Activated T-helper 17 cell treated with anti-CD3 and anti-CD28 coated beads, Interleukin-2, amount 50 U/mL, for 72 hours (primary cell): Measurements from ENCODE around the gene TNPO3. TPM values are rescaled to one million over a fixed set of nuclear protein-coding genes. Genes with fewer than 3 reads are reported as not detected.

Experiments used
- ATAC-seq: fragments of 150-1000 bp; cut with Tn5 transposase; replicated peaks from 2 replicates; pipeline ENCODE4 v1.10.0; 2021; ENCODE audit warnings: mild to moderate bottlenecking, moderate library complexity
- H3K27ac Mint-ChIP-seq: one replicate; pipeline ENCODE4 v1.8.0; 2022; ENCODE audit warnings: mixed read lengths
- H3K27me3 Mint-ChIP-seq: one replicate; pipeline ENCODE4 v1.8.0; 2022; ENCODE audit warnings: mixed read lengths
- H3K36me3 Mint-ChIP-seq: one replicate; pipeline ENCODE4 v1.8.0; 2022; ENCODE audit warnings: low read depth, mild to moderate bottlenecking, mixed read lengths
- H3K4me1 Mint-ChIP-seq: one replicate; pipeline ENCODE4 v1.8.0; 2022; ENCODE audit warnings: mixed read lengths
- H3K4me3 Mint-ChIP-seq: one replicate; pipeline ENCODE4 v1.8.0; 2022; ENCODE audit warnings: mild to moderate bottlenecking, mixed read lengths
- H3K9me3 Mint-ChIP-seq: one replicate; pipeline ENCODE4 v1.8.0; 2022; ENCODE audit warnings: mixed read lengths
- total RNA-seq, 2 donors: library from RNA; stranded (reverse); gene quantifications; one replicate each; pipeline ENCODE4 v1.2.3, GENCODE V29; 2022

Gene TNPO3
- total RNA-seq, 2 donors from 2014 or later, result 45.8 to 62.6 TPM

DNA sequence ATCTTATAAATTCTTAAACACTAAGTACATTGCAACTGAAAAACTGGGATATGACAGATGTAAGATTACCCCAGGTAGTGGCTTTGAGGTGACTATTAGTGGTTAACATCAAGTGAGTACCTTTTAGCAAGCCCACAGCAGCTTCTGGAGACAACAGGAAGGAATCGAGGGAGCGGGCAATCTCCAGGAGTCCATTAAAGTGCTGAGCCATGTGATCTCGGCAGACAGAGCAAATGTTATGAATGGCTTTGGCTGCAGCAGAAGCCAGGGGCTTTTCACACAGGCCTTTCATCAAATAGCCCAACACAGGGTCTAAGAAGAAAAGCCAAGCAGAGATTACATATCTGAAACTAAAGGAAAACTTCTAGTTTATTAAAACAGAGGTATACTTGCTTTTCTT, 68.3 kb downstream of the TNPO3 start:
- H3K27me3 Mint-ChIP-seq, result no peaks in the 10 kb centered on the region
- H3K4me3 Mint-ChIP-seq, result no peak overlapping the region
- H3K27ac Mint-ChIP-seq, result peak overlapping the region; percentile 28
- no peaks in the 10 kb centered on the region for H3K9me3 Mint-ChIP-seq
- ATAC-seq, result no peak
- H3K36me3 Mint-ChIP-seq, result peaks cover 95% of the 10 kb centered on the region
- no peaks in the 10 kb centered on the region for H3K4me1 Mint-ChIP-seq

- ATAC-seq, result no peak
- Mint-ChIP-seq H3K4me3 (no peak overlapping the region), H3K36me3 (peaks cover 95% of the 10 kb centered on the region), H3K27me3 (no peaks in the 10 kb centered on the region), H3K27ac (no peak overlapping the region), H3K9me3 (no peaks in the 10 kb centered on the region), H3K4me1 (no peaks in the 10 kb centered on the region)
Measured at GRCh38 chr7:128985660-128986059, 69.3 kb downstream of the TNPO3 start.

GRCh38 chr7:128982105-128982504, 72.8 kb downstream of the TNPO3 start:
- Mint-ChIP-seq H3K4me1 (no peaks in the 10 kb centered on the region), H3K9me3 (no peaks in the 10 kb centered on the region), H3K27me3 (no peaks in the 10 kb centered on the region), H3K27ac (no peak overlapping the region), H3K36me3 (peaks cover 98% of the 10 kb centered on the region), H3K4me3 (no peak overlapping the region)
- no peak for ATAC-seq

GRCh38 chr7:128974241-128974934, 80.5 kb downstream of the TNPO3 start:
- no peaks in the 10 kb centered on the region for H3K27me3 Mint-ChIP-seq
- H3K4me3 Mint-ChIP-seq, result no peak overlapping the region
- ATAC-seq, result no peak
- H3K9me3 Mint-ChIP-seq, result no peaks in the 10 kb centered on the region
- H3K27ac Mint-ChIP-seq, result no peak overlapping the region
- peaks cover 100% of the 10 kb centered on the region for H3K36me3 Mint-ChIP-seq
- no peaks in the 10 kb centered on the region for H3K4me1 Mint-ChIP-seq

- H3K4me3 Mint-ChIP-seq, result no peak overlapping the region
- peaks cover 12% of the 10 kb centered on the region for H3K4me1 Mint-ChIP-seq
Measured at GRCh38 chr7:128968624-128969023, 86.3 kb downstream of the TNPO3 start.

GRCh38 chr7:128963327-128963757, 91.6 kb downstream of the TNPO3 start:
- no peaks in the 10 kb centered on the region for H3K27me3 Mint-ChIP-seq
- ATAC-seq, result peak; percentile 82
- H3K27ac Mint-ChIP-seq, result peak overlapping the region; percentile 97
- H3K4me1 Mint-ChIP-seq, result peaks cover 36% of the 10 kb centered on the region
- H3K36me3 Mint-ChIP-seq, result peaks cover 94% of the 10 kb centered on the region
- peaks cover 3% of the 10 kb centered on the region for H3K9me3 Mint-ChIP-seq
- peak overlapping the region; percentile 77 for H3K4me3 Mint-ChIP-seq

More at GRCh38 chr7:128968624-128969023, 86.3 kb downstream of the TNPO3 start:
- H3K36me3 Mint-ChIP-seq, result peaks cover 97% of the 10 kb centered on the region
- ATAC-seq, result no peak
- no peak overlapping the region for H3K27ac Mint-ChIP-seq
- no peaks in the 10 kb centered on the region for H3K27me3 Mint-ChIP-seq
- no peaks in the 10 kb centered on the region for H3K9me3 Mint-ChIP-seq

DNA sequence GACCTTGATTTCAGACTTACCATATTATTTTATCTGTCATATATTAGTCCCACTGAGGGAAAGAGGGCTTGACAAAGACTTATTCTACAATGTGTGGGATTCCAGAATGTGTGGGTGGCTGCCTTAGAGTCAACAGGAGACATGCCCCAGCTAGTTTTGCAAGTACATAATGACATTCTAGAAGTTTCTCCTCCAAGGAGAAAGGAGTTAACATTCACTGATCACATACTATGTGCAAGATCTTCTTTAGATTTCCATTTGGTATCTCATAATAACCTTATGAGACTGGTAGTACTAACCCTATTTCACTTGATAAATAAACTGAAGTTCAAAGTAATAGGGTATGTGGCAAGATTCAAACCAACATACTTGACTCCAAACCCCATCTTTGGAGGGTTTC, 92.0 kb downstream of the TNPO3 start:
- H3K4me1 Mint-ChIP-seq, result peaks cover 36% of the 10 kb centered on the region
- H3K27ac Mint-ChIP-seq, result peak overlapping the region; percentile 97
- H3K36me3 Mint-ChIP-seq, result peaks cover 94% of the 10 kb centered on the region
- H3K9me3 Mint-ChIP-seq, result peaks cover 3% of the 10 kb centered on the region
- H3K4me3 Mint-ChIP-seq, result peak overlapping the region; percentile 77
- ATAC-seq, result peak; percentile 22
- H3K27me3 Mint-ChIP-seq, result no peaks in the 10 kb centered on the region

DNA sequence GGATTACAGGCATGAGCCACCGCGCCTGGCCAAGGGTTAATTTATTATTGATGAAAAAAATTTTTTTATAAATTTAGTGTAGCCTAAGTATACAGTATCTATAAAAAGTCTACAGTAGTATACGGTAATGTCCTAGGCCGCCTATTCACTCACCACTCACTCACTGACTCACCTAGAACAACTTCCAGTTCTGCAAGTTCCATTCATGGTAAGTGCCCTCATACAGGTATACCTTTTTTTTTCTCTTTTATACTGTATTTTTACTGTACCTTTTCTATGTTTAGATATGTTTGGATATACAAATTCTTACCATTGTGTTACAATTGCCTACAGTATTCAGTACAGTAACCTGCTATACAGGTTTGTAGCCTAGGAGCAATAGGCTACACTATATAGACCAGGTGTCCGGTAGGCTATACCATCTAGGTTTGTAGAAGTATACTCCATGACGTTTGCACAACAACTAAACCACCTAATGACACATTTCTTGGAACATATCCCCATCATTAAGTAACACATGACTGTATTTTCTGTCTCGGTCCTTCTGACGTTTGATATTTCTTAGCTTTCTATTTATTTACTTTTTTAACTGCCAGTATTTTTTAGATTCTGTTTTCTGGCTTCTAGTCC, 93.8 kb downstream of the TNPO3 start:
- Mint-ChIP-seq H3K4me3 (peak overlapping the region; percentile 77), H3K9me3 (peaks cover 3% of the 10 kb centered on the region), H3K4me1 (peaks cover 36% of the 10 kb centered on the region), H3K36me3 (peaks cover 94% of the 10 kb centered on the region), H3K27ac (peak overlapping the region; percentile 97), H3K27me3 (no peaks in the 10 kb centered on the region)
- ATAC-seq, result no peak

DNA sequence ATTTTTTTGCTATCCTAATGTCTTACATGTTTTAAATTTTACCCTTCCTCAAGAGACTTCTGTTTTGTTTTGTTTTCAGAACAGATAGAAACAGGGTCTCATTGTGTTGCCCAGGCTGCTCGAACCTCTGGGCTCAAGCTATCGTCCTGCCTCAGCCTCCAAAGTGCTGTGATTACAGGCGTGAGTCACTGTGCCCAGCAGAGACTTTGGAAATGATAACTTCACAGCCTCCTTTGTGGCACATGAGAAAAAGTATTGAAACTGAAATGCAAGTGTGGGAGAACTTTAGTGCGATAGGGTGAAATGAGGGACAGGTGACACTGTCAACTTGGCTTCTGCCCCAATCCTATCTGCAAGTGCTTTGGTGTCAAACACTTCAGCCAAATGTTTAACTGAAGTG, 95.6 kb downstream of the TNPO3 start:
- Mint-ChIP-seq H3K27ac (peak overlapping the region; percentile 56), H3K9me3 (peaks cover 3% of the 10 kb centered on the region), H3K27me3 (no peaks in the 10 kb centered on the region), H3K4me3 (peak overlapping the region; percentile 4), H3K36me3 (peaks cover 94% of the 10 kb centered on the region), H3K4me1 (peaks cover 30% of the 10 kb centered on the region)
- peak; percentile 42 for ATAC-seq

GRCh38 chr7:128955981-128956380, 98.9 kb downstream of the TNPO3 start:
- Mint-ChIP-seq H3K36me3 (peaks cover 94% of the 10 kb centered on the region), H3K4me3 (no peak overlapping the region), H3K4me1 (peaks cover 10% of the 10 kb centered on the region), H3K27me3 (no peaks in the 10 kb centered on the region), H3K27ac (no peak overlapping the region), H3K9me3 (no peaks in the 10 kb centered on the region)
- no peak for ATAC-seq

DNA sequence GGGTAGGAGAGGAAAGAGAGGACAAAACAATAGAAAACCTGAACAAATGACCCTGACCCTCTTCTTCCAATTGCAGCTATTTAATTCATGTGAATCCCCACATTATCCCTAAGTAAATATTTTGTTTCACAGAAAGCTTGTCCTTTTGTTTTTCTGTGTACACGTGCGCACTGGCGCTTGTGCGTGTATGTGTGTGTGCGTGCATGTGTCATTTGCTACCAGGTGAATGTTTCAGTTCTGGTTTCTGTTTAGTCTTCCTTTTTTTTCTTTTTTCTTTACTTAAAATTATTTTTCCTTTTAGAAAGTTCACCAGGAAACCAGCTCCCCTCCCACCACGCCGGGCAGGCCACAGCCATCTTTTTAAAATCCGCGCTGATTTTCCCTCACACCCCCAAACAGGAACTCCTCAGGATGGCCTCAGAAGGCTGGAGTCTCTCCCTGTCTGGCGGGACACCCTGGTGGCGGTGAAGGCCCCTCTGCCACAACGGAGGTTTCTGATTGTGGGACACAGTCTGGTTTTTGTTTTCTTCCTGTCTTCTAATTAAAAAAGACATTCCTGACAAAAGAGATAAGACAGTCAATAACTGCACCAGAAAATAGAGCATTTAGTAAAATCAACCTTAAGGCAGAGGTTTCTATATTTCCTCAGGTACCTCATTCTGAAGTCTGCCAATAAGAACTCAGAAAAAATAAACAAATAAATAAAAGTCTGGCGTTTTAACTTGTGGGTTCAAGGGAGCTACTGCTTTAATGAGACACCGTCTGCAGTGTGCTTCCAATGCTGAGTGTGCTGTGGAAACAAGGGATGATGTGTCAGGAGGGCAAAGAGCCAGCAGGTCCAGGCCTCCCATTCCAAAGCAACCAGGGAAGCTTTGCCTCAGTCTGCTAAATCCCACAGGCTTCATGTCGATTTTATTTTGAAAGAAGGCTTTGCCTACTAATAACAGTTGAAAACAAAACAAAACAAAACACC, 99.8 kb downstream of the TNPO3 start:
- no peaks in the 10 kb centered on the region for H3K9me3 Mint-ChIP-seq
- ATAC-seq, result no peak
- H3K36me3 Mint-ChIP-seq, result peaks cover 99% of the 10 kb centered on the region
- H3K4me3 Mint-ChIP-seq, result no peak overlapping the region
- H3K4me1 Mint-ChIP-seq, result peaks cover 10% of the 10 kb centered on the region
- peak overlapping the region; percentile 59 for H3K27ac Mint-ChIP-seq
- H3K27me3 Mint-ChIP-seq, result no peaks in the 10 kb centered on the region

DNA sequence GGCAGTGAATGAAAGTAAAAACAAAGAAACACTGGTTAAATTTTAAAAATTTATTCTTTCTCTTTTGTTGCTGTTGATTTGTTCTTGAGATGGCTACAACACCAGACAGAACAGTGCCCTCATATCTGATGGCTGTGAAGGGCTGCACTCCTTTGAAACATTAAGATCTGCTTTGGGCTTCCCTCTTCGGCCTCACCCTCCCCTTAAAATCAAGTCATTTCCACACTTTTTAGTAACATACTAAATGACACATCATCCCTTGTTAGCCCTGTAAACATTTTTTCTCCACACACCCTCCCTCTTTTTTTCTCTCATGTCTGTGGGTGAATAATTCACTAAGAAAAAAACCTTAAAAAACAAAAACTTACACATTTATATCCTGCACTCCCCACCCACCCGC, 100.8 kb downstream of the TNPO3 start:
- Mint-ChIP-seq H3K4me3 (no peak overlapping the region), H3K4me1 (peaks cover 6% of the 10 kb centered on the region), H3K36me3 (peaks cover 99% of the 10 kb centered on the region), H3K27me3 (no peaks in the 10 kb centered on the region), H3K9me3 (no peaks in the 10 kb centered on the region), H3K27ac (peak overlapping the region; percentile 59)
- ATAC-seq, result peak; percentile 75

DNA sequence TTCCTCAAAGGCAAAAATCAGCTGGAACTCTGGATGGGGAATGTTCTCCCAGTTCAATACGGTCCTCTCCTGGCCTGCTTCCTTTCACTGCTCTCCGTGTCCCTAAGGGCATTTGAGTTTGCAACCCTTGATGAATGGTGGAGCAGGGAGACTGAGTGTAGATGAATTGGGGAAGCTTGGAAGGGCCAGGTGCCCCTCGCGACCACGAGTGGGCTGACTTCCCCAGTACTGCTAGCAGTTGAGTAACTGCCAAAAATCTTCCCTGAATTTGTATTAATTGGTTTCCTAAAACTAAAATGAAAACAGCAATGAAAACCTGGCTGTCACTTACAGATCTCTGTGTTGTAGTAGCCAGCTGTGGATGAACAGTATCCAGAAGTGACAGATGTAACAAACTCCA, 103.6 kb downstream of the TNPO3 start:
- peaks cover 81% of the 10 kb centered on the region for H3K36me3 Mint-ChIP-seq
- H3K27ac Mint-ChIP-seq, result peak overlapping the region; percentile 7
- peaks cover 5% of the 10 kb centered on the region for H3K4me1 Mint-ChIP-seq
- H3K4me3 Mint-ChIP-seq, result no peak overlapping the region
- no peaks in the 10 kb centered on the region for H3K9me3 Mint-ChIP-seq
- no peaks in the 10 kb centered on the region for H3K27me3 Mint-ChIP-seq
- no peak for ATAC-seq

- Mint-ChIP-seq H3K36me3 (peaks cover 75% of the 10 kb centered on the region), H3K4me3 (no peak overlapping the region), H3K27ac (peak overlapping the region; percentile 68), H3K9me3 (no peaks in the 10 kb centered on the region), H3K27me3 (no peaks in the 10 kb centered on the region), H3K4me1 (no peaks in the 10 kb centered on the region)
- ATAC-seq, result no peak
Measured at GRCh38 chr7:128948976-128949760, 105.7 kb downstream of the TNPO3 start.
